Endothelial cell (in vitro differentiated cells): Measurements from ENCODE around the gene ZNF593. TPM values are rescaled to one million over a fixed set of nuclear protein-coding genes. Genes with fewer than 3 reads are reported as not detected.
A peak's percentile ranks its signal among the peaks of the same experiment; 100 is the strongest.

Experiments
- DNase-seq: peaks from one replicate; pipeline ENCODE4 v3.0.0; 2021; ENCODE audit warnings: low spot score
- H3K27ac Mint-ChIP-seq: one replicate; pipeline ENCODE4 v1.8.0; 2021; ENCODE audit warnings: mixed read lengths, inconsistent platforms; ENCODE audit not compliant: unreplicated experiment
- H3K27me3 Mint-ChIP-seq: one replicate; pipeline ENCODE4 v1.8.0; 2021; ENCODE audit warnings: mild to moderate bottlenecking, moderate library complexity, mixed read lengths, inconsistent platforms; ENCODE audit not compliant: unreplicated experiment
- H3K36me3 Mint-ChIP-seq: one replicate; pipeline ENCODE4 v1.8.0; 2021; ENCODE audit warnings: mild to moderate bottlenecking, low read depth, mixed read lengths, inconsistent platforms; ENCODE audit not compliant: unreplicated experiment
- H3K4me1 Mint-ChIP-seq: one replicate; pipeline ENCODE4 v1.8.0; 2021; ENCODE audit warnings: mild to moderate bottlenecking, mixed read lengths, inconsistent platforms; ENCODE audit not compliant: unreplicated experiment
- H3K4me3 Mint-ChIP-seq: one replicate; pipeline ENCODE4 v1.8.0; 2021; ENCODE audit warnings: mild to moderate bottlenecking, mixed read lengths, inconsistent platforms; ENCODE audit not compliant: unreplicated experiment
- H3K9me3 Mint-ChIP-seq: one replicate; pipeline ENCODE4 v1.8.0; 2021; ENCODE audit warnings: mixed read lengths, inconsistent platforms; ENCODE audit not compliant: unreplicated experiment
- CTCF ChIP-seq: fragments of 200-600 bp; sonication (generic); IDR thresholded peaks from one replicate; pipeline ENCODE4 v1.5.0; 2021; ENCODE audit warnings: antibody characterized with exemption; ENCODE audit not compliant: unreplicated experiment
- total RNA-seq: library from RNA; stranded (reverse); fragmentation: NEBNext Ultra II Directional; extraction: Animal tissue kit (Norgen Biotek cat#: 25700); gene quantifications from one replicate; pipeline ENCODE4 v1.2.1, GENCODE V29; 2021; ENCODE audit not compliant: unreplicated experiment

Gene ZNF593
- total RNA-seq, 1 donor from 2014 or later: 17.9 TPM

- H3K36me3 Mint-ChIP-seq: no peaks in the 10 kb centered on the region
- no peak for TF ChIP-seq CTCF
- peaks cover 18% of the 10 kb centered on the region for H3K27me3 Mint-ChIP-seq
- H3K27ac Mint-ChIP-seq: no peak overlapping the region
- peaks cover 36% of the 10 kb centered on the region for H3K4me1 Mint-ChIP-seq
- no peak for DNase-seq
- no peaks in the 10 kb centered on the region for H3K9me3 Mint-ChIP-seq
- H3K4me3 Mint-ChIP-seq: no peak overlapping the region
Observed at GRCh38 chr1:26153966-26154532, 15.7 kb upstream of the ZNF593 start.

DNA sequence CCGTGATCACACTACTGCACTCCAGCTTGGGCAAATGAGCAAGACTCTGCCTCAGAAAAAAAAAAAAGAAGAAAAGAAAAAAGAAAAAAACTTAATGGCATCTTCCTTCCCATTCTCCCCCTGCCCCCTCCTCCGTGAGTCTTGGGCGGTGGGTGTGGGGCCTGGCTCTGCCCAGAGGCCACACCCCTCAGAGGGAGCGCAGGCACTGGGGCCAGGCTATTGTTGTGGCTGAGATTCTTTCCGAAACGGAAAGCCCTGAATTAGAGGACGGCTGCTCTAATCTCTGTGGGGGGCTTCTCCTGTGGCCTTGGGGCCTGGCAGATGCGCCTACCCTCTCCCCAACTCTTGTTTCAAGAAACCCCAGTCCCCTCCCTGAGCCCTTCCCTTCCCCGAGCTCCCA is 15.0 kb upstream of the ZNF593 start:
- Mint-ChIP-seq H3K27me3 (peaks cover 18% of the 10 kb centered on the region), H3K4me3 (peak overlapping the region; percentile 79), H3K4me1 (peaks cover 43% of the 10 kb centered on the region), H3K27ac (peak overlapping the region; percentile 70), H3K9me3 (no peaks in the 10 kb centered on the region), H3K36me3 (no peaks in the 10 kb centered on the region)
- no peak for DNase-seq
- TF ChIP-seq CTCF: no peak

DNA sequence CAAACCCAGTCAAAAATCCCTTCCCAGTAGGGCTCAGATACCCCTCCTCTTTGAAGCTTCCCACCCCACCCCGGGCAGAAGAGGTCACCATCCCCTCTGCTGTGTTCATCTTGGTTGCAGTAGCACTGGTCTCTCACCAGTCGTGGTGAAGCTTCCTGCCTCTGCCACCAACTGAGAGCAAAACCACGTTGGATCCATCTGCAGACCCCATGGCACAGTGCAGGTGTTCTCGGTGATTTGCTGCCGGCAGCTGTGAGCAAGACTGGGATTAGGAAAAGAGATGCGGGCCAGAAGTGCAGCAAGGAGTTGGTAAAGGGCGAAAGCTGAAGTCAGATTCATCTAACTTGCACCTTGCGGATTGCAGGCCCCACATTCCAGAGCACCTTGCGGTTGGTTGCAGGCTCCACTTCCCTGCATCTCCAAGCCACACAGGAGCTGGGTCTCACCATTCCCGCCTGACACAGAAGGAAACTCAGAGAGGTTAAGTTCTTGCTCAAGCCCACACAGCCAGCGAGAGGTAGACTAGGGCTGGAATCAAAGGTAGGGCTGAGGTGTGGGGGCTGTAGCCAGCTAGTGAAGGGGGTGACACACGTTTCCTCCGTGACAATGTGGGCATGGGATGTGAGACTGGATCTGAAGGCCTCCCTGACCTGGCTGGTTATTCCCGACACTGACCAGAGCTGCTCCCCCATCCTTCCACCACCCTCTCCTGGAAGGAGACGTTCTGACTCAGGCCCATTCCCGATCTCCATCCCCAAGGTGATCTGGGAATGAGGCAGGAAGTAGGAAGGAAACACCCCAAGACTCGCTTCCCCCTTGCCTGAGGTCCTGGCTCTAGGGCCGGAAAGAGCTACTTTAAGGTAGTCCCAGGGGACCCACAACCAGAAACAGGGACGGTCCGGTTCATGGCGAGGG is 14.1 kb upstream of the ZNF593 start:
- peak overlapping the region; percentile 79 for H3K4me3 Mint-ChIP-seq
- H3K9me3 Mint-ChIP-seq: no peaks in the 10 kb centered on the region
- H3K27ac Mint-ChIP-seq: peak overlapping the region; percentile 70
- H3K36me3 Mint-ChIP-seq: no peaks in the 10 kb centered on the region
- H3K4me1 Mint-ChIP-seq: peaks cover 45% of the 10 kb centered on the region
- no peak for TF ChIP-seq CTCF
- H3K27me3 Mint-ChIP-seq: peaks cover 18% of the 10 kb centered on the region
- no peak for DNase-seq

GRCh38 chr1:26156285-26157038 is 13.2 kb upstream of the ZNF593 start:
- Mint-ChIP-seq H3K9me3 (no peaks in the 10 kb centered on the region), H3K36me3 (no peaks in the 10 kb centered on the region), H3K27me3 (peaks cover 18% of the 10 kb centered on the region), H3K4me1 (peaks cover 50% of the 10 kb centered on the region), H3K27ac (no peak overlapping the region), H3K4me3 (peak overlapping the region; percentile 79)
- TF ChIP-seq CTCF: no peak
- DNase-seq: peak; percentile 61
